OCI-LY1 (cell line): ENCODE results near the gene PLCD1.

Experiments
- H2AFZ ChIP-seq: fragments of 200-600 bp; sonication (generic), shearing (Covaris generic); 2 replicates; pipeline ENCODE4 v1.6.0; 2014; ENCODE audit warnings: antibody characterized with exemption, mild to moderate bottlenecking, low read length
- H3F3A ChIP-seq: fragments of 200-600 bp; sonication (generic), shearing (Covaris generic); 2 replicates; pipeline ENCODE4 v1.6.0; 2014; ENCODE audit warnings: mild to moderate bottlenecking, antibody characterized with exemption, low read length, moderate library complexity; ENCODE audit not compliant: insufficient read depth
- H3K27ac ChIP-seq: fragments of 200-600 bp; sonication (generic); 2 replicates; pipeline ENCODE4 v1.5.1; 2014; ENCODE audit warnings: low read length, mixed run types, mild to moderate bottlenecking, low read depth; ENCODE audit not compliant: poor library complexity, severe bottlenecking
- H3K27me3 ChIP-seq: fragments of 200-600 bp; sonication (generic); 2 replicates; pipeline ENCODE4 v1.6.0; 2014; ENCODE audit warnings: antibody characterized with exemption, mild to moderate bottlenecking, low read length, moderate library complexity; ENCODE audit not compliant: insufficient read depth
- H3K36me3 ChIP-seq: fragments of 200-600 bp; sonication (generic); 2 replicates; pipeline ENCODE4 v1.6.1; 2014; ENCODE audit warnings: mild to moderate bottlenecking, antibody characterized with exemption, low read length, moderate library complexity, mixed read lengths; ENCODE audit not compliant: insufficient read depth
- H3K4me1 ChIP-seq: fragments of 200-600 bp; sonication (generic); 2 replicates; pipeline ENCODE4 v1.5.1; 2014; ENCODE audit warnings: mild to moderate bottlenecking, low read length, moderate library complexity; ENCODE audit not compliant: insufficient read depth, severe bottlenecking
- H3K4me2 ChIP-seq: fragments of 200-600 bp; sonication (generic), shearing (Covaris generic); 2 replicates; pipeline ENCODE4 v1.6.1; 2014; ENCODE audit warnings: low read length
- H3K4me3 ChIP-seq: fragments of 200-600 bp; sonication (generic); 2 replicates; pipeline ENCODE4 v1.5.1; 2014; ENCODE audit warnings: low read length, low read depth, mild to moderate bottlenecking, mixed read lengths; ENCODE audit not compliant: poor library complexity, severe bottlenecking
- H3K79me2 ChIP-seq: fragments of 200-600 bp; shearing (Covaris generic); 2 replicates; pipeline ENCODE4 v1.6.1; 2016; ENCODE audit warnings: mixed run types, low read length, mixed read lengths; ENCODE audit not compliant: insufficient read depth
- H3K9ac ChIP-seq: fragments of 200-600 bp; sonication (generic), shearing (Covaris generic); 2 replicates; pipeline ENCODE4 v1.6.1; 2014; ENCODE audit warnings: mild to moderate bottlenecking, low read length, mixed read lengths
- H3K9me2 ChIP-seq: fragments of 200-600 bp; sonication (generic), shearing (Covaris generic); 2 replicates; pipeline ENCODE4 v1.6.1; 2014; ENCODE audit warnings: low read depth, mild to moderate bottlenecking, low read length, mixed read lengths
- H3K9me3 ChIP-seq: fragments of 200-600 bp; shearing (Covaris generic); 2 replicates; pipeline ENCODE4 v1.6.1; 2014; ENCODE audit warnings: low read length, mixed read lengths
- H4K20me1 ChIP-seq: fragments of 200-600 bp; sonication (generic), shearing (Covaris generic); 2 replicates; pipeline ENCODE4 v1.6.0; 2016; ENCODE audit warnings: mild to moderate bottlenecking, low read length; ENCODE audit not compliant: insufficient read depth
- EZH2 ChIP-seq: fragments of 200-600 bp; sonication (generic), shearing (Covaris generic); IDR thresholded peaks from 2 replicates; pipeline ENCODE4 v1.8.0; 2017; ENCODE audit warnings: borderline replicate concordance, mixed run types, mild to moderate bottlenecking, antibody characterized with exemption, low read length, moderate library complexity, mixed read lengths
- TF ChIP-seq, protein P1 (sequence below): fragments of 200-600 bp; sonication (generic), shearing (Covaris generic); IDR thresholded peaks from 2 replicates; pipeline ENCODE4 v1.5.1; 2017; ENCODE audit warnings: mild to moderate bottlenecking, antibody characterized with exemption, low read length, moderate library complexity, mixed read lengths

PLCD1 gene

DNA sequence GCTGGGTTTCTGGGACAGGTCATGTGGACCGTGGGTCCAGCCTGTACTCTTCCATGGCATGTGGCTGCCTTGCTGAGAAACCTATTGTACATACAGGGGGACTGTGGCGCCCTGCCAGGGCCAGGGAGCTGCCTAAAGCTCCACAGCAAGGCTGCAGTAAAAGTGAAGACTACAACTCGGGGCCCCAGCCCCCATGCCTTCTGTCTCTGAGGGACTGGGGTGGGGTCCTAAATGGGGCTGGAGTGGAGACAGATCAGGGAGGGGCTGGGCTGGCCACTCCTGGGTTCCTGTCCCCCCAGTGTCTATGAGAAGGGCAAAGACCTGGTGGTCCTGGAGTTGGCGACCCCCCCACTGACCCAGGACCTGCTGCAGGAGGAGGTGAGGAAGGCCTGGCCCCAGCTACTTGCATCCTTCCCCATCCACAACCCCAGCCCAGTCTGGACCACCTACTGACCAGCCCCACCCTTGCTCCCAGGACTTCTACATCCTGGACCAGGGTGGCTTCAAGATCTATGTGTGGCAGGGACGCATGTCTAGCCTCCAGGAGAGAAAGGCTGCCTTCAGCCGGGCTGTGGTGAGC is 31.6 kb downstream of the PLCD1 start:
- Histone ChIP-seq H3K27ac (peak overlapping the region; percentile 87), H3K9ac (peak overlapping the region; percentile 86), H3K27me3 (no peaks in the 10 kb centered on the region), H3K9me3 (no peaks in the 10 kb centered on the region), H4K20me1 (no peaks in the 10 kb centered on the region), H3K4me3 (peak overlapping the region; percentile 57), H2AFZ (no peak overlapping the region), H3K79me2 (no peaks in the 10 kb centered on the region), H3K9me2 (no peaks in the 10 kb centered on the region), H3K36me3 (peaks cover 22% of the 10 kb centered on the region; the same call in 1 of the 2 replicates), H3K4me2 (peak overlapping the region; percentile 85), H3K4me1 (peaks cover 41% of the 10 kb centered on the region), H3F3A (no peaks in the 10 kb centered on the region)
- TF ChIP-seq, protein P1, sequence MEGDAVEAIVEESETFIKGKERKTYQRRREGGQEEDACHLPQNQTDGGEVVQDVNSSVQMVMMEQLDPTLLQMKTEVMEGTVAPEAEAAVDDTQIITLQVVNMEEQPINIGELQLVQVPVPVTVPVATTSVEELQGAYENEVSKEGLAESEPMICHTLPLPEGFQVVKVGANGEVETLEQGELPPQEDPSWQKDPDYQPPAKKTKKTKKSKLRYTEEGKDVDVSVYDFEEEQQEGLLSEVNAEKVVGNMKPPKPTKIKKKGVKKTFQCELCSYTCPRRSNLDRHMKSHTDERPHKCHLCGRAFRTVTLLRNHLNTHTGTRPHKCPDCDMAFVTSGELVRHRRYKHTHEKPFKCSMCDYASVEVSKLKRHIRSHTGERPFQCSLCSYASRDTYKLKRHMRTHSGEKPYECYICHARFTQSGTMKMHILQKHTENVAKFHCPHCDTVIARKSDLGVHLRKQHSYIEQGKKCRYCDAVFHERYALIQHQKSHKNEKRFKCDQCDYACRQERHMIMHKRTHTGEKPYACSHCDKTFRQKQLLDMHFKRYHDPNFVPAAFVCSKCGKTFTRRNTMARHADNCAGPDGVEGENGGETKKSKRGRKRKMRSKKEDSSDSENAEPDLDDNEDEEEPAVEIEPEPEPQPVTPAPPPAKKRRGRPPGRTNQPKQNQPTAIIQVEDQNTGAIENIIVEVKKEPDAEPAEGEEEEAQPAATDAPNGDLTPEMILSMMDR: no peak
- TF ChIP-seq EZH2: no peak

DNA sequence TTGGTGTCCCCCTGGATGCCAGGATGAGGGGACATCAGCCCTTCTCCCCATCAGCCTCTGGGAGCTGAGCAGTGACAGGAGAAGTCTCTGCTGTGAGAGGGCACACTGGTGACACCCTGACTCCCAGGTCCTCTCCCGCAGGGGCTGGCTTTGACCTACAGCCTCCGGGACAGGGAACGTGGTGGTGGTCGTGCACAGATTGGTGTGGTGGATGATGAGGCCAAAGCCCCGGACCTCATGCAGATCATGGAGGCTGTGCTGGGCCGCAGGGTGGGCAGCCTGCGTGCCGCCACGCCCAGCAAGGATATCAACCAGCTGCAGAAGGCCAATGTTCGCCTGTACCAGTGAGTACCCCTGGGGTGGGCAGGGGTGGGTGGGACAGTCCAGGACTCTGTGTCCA is 32.1 kb downstream of the PLCD1 start:
- Histone ChIP-seq H3K9me3 (no peaks in the 10 kb centered on the region), H3K9me2 (no peaks in the 10 kb centered on the region), H3K4me3 (no peak overlapping the region), H3F3A (no peaks in the 10 kb centered on the region), H3K9ac (no peak overlapping the region), H2AFZ (no peak overlapping the region), H3K4me2 (no peak overlapping the region), H3K27me3 (no peaks in the 10 kb centered on the region), H4K20me1 (no peaks in the 10 kb centered on the region), H3K4me1 (peaks cover 41% of the 10 kb centered on the region), H3K36me3 (peaks cover 16% of the 10 kb centered on the region; the same call in 1 of the 2 replicates), H3K79me2 (no peaks in the 10 kb centered on the region), H3K27ac (peak overlapping the region; percentile 9)
- no peak for TF ChIP-seq EZH2
- TF ChIP-seq, protein P1: no peak

DNA sequence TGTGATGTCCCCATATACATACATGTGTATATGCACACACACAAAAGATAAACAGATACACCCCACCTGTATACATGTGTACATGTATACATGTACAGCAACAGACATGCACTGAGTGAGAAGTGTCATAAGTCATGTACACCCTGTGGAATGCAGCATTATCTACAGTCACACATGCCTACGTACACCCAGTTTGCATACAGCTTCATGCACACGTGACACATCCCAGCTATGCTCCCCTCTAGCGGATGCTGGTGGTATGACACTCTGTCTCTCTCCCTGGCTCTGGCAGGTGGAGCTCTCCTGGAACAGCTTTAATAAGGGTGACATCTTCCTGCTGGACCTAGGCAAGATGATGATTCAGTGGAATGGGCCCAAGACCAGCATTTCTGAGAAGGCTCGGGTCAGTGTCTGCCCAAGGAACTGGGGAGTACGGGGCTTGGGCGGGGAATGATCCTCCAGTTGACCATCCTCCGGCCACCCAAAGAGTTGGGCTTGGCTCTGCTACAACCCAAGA is 32.6 kb downstream of the PLCD1 start:
- TF ChIP-seq, protein P1: peak; percentile 91
- TF ChIP-seq EZH2: no peak
- Histone ChIP-seq H3K4me3 (no peak overlapping the region), H2AFZ (no peak overlapping the region), H3K9ac (no peak overlapping the region), H3K79me2 (no peaks in the 10 kb centered on the region), H3K27me3 (no peaks in the 10 kb centered on the region), H3K36me3 (peaks cover 11% of the 10 kb centered on the region; the same call in 1 of the 2 replicates), H3K4me1 (peaks cover 41% of the 10 kb centered on the region), H3K4me2 (no peak overlapping the region), H4K20me1 (no peaks in the 10 kb centered on the region), H3K27ac (peak overlapping the region; percentile 43), H3K9me3 (no peaks in the 10 kb centered on the region), H3F3A (no peaks in the 10 kb centered on the region), H3K9me2 (no peaks in the 10 kb centered on the region)
